ENCODE measurements around the gene MIB1. TPM values are rescaled to one million over a fixed set of nuclear protein-coding genes. Genes with fewer than 3 reads are reported as not detected.
A peak's percentile ranks its signal among the peaks of the same experiment; 100 is the strongest.

MIB1 gene
- total RNA-seq, 1 experiment from 2014 or later: 48.8 TPM

GRCh38 chr18:21820033-21820810 is 79.6 kb downstream of the MIB1 start:
- WGBS (ENCODE audit: extremely low coverage, insufficient read length, low lambda C conversion rate): no CpG with 5 or more reads among the region's 2 CpGs
- Histone ChIP-seq H2AK5ac (ENCODE audit: insufficient read length, low read length) (no peak overlapping the region), H3K4ac (ENCODE audit: low read depth, low read length) (no peak overlapping the region), H4K5ac (ENCODE audit: insufficient read length, low read depth, low read length) (no peak overlapping the region), H3K27ac (ENCODE audit: insufficient read length, low read depth, low read length) (no peak overlapping the region), H3K14ac (ENCODE audit: insufficient read depth, low read length) (no peak overlapping the region), H3K4me2 (ENCODE audit: insufficient read depth, insufficient read length, low read length) (no peak overlapping the region), H3K56ac (ENCODE audit: insufficient read length, low read depth, low read length) (no peak overlapping the region), H3K23ac (ENCODE audit: insufficient read length, low read depth, low read length) (no peak overlapping the region), H3K9ac (ENCODE audit: extremely low read depth, insufficient read length, low read length) (no peak overlapping the region), H2BK120ac (ENCODE audit: low read depth, low read length, poor library complexity, severe bottlenecking) (no peak overlapping the region), H4K8ac (replicated peaks; ENCODE audit: insufficient read length, low read depth, low read length) (no peak overlapping the region), H3K27me3 (ENCODE audit: insufficient read depth, low read length) (no peaks in the 10 kb centered on the region), H3K23me2 (ENCODE audit: insufficient read length, low read depth, low read length, poor library complexity, severe bottlenecking) (no peaks in the 10 kb centered on the region), H2BK5ac (ENCODE audit: insufficient read length, low read length) (no peak overlapping the region), H4K20me1 (ENCODE audit: control insufficient read depth, insufficient read depth, insufficient read length) (no peaks in the 10 kb centered on the region), H3K79me1 (ENCODE audit: insufficient read depth, low read depth, low read length, poor library complexity, severe bottlenecking) (no peaks in the 10 kb centered on the region), H2BK15ac (ENCODE audit: low read depth, low read length) (no peak overlapping the region), H3K9me3 (ENCODE audit: control insufficient read depth, low read depth, low read length) (no peaks in the 10 kb centered on the region), H4K91ac (ENCODE audit: insufficient read length, low read depth, low read length) (no peak overlapping the region), H3T11ph (ENCODE audit: low read length) (no peak overlapping the region), H3K79me2 (ENCODE audit: insufficient read depth, low read length) (no peaks in the 10 kb centered on the region), H3K4me1 (ENCODE audit: insufficient read depth, low read length) (no peaks in the 10 kb centered on the region), H2AFZ (ENCODE audit: low read length) (no peak overlapping the region), H3K18ac (ENCODE audit: insufficient read length, low read depth, low read length) (no peak overlapping the region), H2BK12ac (ENCODE audit: insufficient read length, low read depth, low read length) (no peak overlapping the region), H2BK20ac (ENCODE audit: low read depth, low read length, poor library complexity, severe bottlenecking) (no peak overlapping the region)
- no peak for DNase-seq
- H3K27me3 Mint-ChIP-seq (ENCODE audit: low read depth): no peaks in the 10 kb centered on the region
- H3K27ac Mint-ChIP-seq: no peak overlapping the region
- TF ChIP-seq CTCF (conservative IDR thresholded peaks at IDR 0.05): peak; percentile 72
- H3K9me3 Mint-ChIP-seq: no peaks in the 10 kb centered on the region
- H3K4me3 Mint-ChIP-seq: no peak overlapping the region
- peaks cover 19 to 49% (median 45%) of the 10 kb centered on the region in 3 experiments for H3K36me3 Mint-ChIP-seq (ENCODE audit: insufficient read depth in 1 of 3, low read depth in 3 of 3)
- H3K4me1 Mint-ChIP-seq: peaks cover 0 to under 1% of the 10 kb centered on the region in 2 experiments; a peak in 1 of 4 replicates

Data from H9 (cell line).